ENCODE measurements around the gene SYT2.
"Not testable (repeated sequence)": the region's sequence is repeated elsewhere in the genome, so short reads cannot be mapped to it uniquely, and the experiment has no call there.

Gene SYT2

GRCh38 chr1:202586018-202586821 lies 124.0 kb downstream of the SYT2 start:
- no peak for DNase-seq (ENCODE audit: extremely low read depth, low read depth)
- no peak overlapping the region for H3K4me3 ChIP-seq (replicated peaks; ENCODE audit: low read depth, low read length)
- TF ChIP-seq CTCF (IDR thresholded peaks at IDR 0.05; ENCODE audit: low read depth, low read length, missing control alignments) = no peak

GRCh38 chr1:202585590-202585933 lies 124.7 kb downstream of the SYT2 start:
- no peak for TF ChIP-seq CTCF (IDR thresholded peaks at IDR 0.05; ENCODE audit: low read depth, low read length, missing control alignments)
- no peak for DNase-seq (ENCODE audit: extremely low read depth, low read depth)
- H3K4me3 ChIP-seq (replicated peaks; ENCODE audit: low read depth, low read length) = no peak overlapping the region

GRCh38 chr1:202584707-202585589 lies 125.3 kb downstream of the SYT2 start:
- no peak for DNase-seq (ENCODE audit: extremely low read depth, low read depth)
- no peak overlapping the region for H3K4me3 ChIP-seq (replicated peaks; ENCODE audit: low read depth, low read length)
- no peak for TF ChIP-seq CTCF (IDR thresholded peaks at IDR 0.05; ENCODE audit: low read depth, low read length, missing control alignments)

GRCh38 chr1:202582350-202582749 lies 127.9 kb downstream of the SYT2 start:
- DNase-seq (ENCODE audit: extremely low read depth, low read depth); H3K4me3 ChIP-seq (replicated peaks; ENCODE audit: low read depth, low read length): not testable (repeated sequence)

- DNase-seq (ENCODE audit: extremely low read depth, low read depth) = no peak
- H3K4me3 ChIP-seq (replicated peaks; ENCODE audit: low read depth, low read length) = no peak overlapping the region
- TF ChIP-seq CTCF (IDR thresholded peaks at IDR 0.05; ENCODE audit: low read depth, low read length, missing control alignments) = no peak
Measured at GRCh38 chr1:202580619-202581018, 129.6 kb downstream of the SYT2 start.

- H3K4me3 ChIP-seq (replicated peaks; ENCODE audit: low read depth, low read length) = no peak overlapping the region
- no peak for TF ChIP-seq CTCF (IDR thresholded peaks at IDR 0.05; ENCODE audit: low read depth, low read length, missing control alignments)
- DNase-seq (ENCODE audit: extremely low read depth, low read depth) = peak; percentile 63
Measured at GRCh38 chr1:202579806-202580205, 130.4 kb downstream of the SYT2 start.

- no peak overlapping the region for H3K4me3 ChIP-seq (replicated peaks; ENCODE audit: low read depth, low read length)
- DNase-seq (ENCODE audit: extremely low read depth, low read depth) = no peak
- TF ChIP-seq CTCF (IDR thresholded peaks at IDR 0.05; ENCODE audit: low read depth, low read length, missing control alignments) = no peak
Measured at GRCh38 chr1:202578565-202578964, 131.7 kb downstream of the SYT2 start.

All from HFF-Myc (cell line).